Activated naive CD8-positive, alpha-beta T cell treated with anti-CD3 and anti-CD28 coated beads, Interleukin-2, amount 50 U/mL, for 16 hours (primary cell): ENCODE data around the gene ANAPC10.
"Not testable (repeated sequence)": the region's sequence is repeated elsewhere in the genome, so short reads cannot be mapped to it uniquely, and the experiment has no call there.

Experiments
- DNase-seq: peaks from one replicate; pipeline ENCODE4 v3.0.0-alpha.2; 2020; ENCODE audit warnings: low read depth, low spot score

The ANAPC10 gene

DNA sequence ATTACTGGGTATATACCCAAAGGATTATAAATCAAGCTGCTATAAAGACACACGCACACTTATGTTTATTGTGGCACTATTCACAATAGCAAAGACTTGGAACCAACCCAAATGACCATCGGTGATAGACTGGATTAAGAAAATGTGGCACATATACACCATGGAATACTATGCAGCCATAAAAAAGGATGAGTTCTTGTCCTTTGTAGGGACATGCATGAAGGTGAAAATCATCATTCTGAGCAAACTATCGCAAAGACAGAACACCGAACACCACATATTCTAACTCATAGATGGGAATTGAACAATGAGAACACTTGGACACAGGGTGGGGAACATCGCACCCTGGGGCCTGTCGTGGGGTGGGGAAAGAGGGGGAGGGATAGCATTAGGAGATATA, 87.7 kb downstream of the ANAPC10 start:
- not testable (repeated sequence) for DNase-seq

DNA sequence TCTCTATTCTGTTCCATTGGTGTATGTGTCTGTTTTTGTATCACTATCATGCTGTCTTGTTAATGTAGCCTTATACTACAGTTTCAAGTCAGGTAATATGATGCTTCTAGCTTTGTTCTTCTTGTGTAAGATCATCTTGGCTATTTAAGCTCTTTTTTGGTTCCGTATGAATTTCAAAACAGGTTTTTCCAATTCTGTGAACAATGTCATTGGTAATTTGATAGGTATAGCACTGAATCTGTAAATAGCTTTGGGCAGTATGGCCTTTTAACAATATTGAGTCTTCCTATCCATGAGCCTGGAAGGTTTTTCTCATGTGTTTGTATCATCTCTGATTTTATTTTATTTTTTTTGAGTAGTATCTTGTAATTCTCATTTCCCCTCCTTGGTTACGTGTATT, 94.3 kb downstream of the ANAPC10 start:
- DNase-seq = no peak

DNA sequence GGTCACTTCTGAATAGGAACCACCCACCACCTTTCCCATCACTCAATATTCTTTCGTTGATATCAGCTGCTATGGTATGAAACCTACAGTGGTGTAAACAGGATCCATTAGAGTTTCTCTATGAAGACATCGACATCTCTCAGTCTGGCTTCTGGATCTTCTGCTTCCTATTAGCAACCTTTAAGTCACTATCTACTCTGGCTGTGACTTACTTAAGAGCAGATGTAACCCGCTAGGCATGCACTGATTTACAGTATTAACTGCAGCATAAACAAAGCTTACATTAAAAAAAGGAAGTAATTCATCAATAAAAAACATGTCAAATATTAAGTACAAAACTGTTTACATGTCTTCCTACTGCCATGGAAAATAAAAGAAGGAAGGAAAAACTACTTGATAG, 96.4 kb downstream of the ANAPC10 start:
- DNase-seq = no peak

DNA sequence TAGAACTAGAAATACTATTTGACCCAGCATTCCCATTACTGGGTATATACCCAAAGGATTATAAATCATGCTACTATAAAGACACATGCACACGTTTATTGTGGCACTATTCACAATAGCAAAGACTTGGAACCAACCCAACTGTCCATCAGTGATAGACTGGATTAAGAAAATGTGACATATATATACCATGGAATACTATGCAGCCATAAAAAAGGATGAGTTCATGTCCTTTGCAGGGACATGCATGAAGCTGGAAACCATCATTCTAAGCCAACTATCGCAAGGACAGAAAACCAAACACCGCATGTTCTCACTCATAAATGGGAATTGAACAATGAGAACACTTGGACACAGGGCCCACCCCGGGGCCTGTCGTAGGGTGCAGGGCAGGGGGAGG, 97.3 kb downstream of the ANAPC10 start:
- not testable (repeated sequence) for DNase-seq

DNA sequence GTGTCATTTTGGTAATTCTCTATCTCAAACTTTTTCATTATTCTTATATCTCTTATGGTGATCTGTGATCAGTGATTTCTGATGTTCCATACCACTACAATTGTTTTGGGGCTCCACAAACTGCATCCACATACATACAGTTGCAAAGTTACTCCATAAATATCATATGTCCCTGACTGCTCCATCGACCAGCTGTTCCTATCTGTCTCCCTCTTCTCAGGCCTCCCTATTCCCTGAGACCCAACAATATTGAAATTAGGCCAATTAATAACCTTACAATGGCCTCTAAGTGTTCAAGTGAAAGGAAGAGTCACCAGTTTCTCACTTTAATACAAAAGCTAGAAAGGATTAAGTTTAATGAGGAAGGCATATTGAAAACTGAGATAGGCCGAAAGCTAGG, 108.7 kb downstream of the ANAPC10 start:
- no peak for DNase-seq

DNA sequence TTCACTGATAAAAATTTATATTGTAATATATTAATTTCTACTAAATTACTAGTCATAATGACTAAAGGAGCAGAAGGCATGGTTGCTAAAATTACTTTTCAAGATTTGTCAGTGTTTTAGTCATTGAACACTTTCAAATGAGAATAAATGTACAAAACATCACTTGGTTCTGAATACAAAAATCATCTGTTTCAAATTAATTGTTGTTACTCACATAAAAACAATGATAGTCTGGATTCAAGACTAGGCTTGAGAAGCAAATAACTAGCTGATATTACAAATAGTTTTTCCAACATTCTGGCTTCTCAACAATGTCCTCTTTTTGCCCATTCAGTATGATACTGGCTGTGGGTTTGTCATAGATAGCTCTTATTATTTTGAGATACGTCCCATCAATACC, 112.5 kb downstream of the ANAPC10 start:
- DNase-seq = no peak

DNA sequence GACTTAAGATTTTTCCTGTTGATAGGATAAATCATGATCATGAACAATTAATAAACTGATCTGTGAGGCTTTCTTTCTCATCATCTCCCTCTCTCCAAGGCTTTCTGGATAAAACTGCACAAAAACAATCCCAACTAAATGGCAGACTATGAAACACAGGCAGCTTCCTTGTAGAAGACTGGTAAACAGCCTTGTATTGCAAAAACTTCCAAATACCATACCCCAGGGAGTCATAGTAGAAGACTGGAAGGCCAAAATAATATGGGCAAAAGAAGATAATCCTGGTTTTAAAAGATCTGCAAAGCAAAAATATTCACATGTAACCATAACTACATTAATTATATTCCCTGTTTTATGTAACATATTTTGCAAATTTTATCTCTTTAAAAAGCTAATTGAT, 113.0 kb downstream of the ANAPC10 start:
- no peak for DNase-seq

DNA sequence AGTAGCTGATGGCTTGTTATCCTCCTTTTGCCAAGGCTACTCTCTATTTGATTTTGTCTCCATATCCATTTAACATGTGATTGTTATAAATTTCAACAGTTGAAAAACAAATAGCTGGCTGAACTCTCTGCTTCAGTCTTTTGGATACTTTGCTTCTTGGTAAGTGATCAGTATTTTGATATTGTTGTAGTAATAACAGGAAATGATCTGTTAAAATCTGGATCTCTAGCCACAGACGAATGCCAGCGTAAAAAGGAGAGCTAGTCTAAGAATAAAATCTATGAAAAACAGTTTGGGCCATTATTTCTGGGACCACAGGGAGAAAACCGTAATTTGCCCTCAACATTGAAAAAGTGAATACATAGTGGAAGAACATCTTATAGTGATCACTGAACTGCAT, 113.8 kb downstream of the ANAPC10 start:
- DNase-seq = no peak

DNA sequence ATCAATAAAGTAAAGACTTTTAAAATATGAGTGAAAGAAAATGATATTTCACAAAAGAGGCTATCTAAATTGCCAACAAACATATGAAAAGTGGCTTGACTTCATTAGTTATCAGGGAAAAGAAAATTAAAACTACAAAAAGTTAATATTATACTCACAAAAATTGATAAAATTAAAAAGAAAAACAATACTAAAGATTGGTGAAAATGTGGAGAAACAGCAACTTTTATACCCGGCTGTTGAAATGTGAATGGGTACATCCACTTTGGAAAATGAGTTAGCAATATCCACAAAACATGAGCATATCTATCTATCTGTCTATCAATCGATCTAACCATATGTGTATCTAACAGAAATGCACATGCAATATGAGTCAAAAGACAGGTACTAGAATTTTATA, 122.3 kb downstream of the ANAPC10 start:
- no peak for DNase-seq

DNA sequence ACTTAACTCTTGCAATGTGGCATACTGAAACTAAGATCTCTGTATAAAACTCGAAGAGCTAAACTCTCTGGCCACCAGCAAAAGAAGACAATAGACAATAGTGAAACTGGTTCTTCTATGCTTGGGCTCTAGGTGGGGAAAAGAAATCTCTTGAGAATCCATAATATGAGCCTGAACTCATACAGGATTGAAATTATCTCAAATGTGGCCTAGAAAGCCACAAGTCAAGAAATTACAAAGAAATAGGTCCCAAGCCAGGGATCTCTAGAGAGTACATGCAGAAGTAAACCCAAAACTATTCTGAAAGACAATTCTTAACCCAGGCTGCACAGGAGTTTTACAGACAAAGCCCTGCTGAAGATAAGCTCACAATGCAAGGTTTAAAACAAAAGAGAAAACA, 127.4 kb downstream of the ANAPC10 start:
- DNase-seq = no peak

DNA sequence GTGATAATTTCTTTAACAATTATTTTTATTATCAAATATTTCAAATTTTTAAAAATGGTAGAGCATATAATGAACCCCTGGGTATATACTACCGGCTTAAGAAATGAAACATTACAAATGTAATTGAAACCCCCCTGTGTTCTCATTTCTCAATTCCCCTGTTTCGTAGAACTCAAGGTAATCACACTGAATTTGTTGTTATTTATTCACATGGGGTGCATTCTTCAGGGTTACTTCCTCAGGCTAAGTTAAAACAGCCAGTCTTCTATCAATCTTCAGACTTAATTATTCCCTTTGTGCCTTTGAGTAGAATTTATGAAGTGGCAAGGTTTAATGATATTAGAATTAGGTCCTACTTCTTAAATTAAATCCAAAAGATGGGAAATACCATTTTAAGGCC, 128.2 kb downstream of the ANAPC10 start:
- no peak for DNase-seq

DNA sequence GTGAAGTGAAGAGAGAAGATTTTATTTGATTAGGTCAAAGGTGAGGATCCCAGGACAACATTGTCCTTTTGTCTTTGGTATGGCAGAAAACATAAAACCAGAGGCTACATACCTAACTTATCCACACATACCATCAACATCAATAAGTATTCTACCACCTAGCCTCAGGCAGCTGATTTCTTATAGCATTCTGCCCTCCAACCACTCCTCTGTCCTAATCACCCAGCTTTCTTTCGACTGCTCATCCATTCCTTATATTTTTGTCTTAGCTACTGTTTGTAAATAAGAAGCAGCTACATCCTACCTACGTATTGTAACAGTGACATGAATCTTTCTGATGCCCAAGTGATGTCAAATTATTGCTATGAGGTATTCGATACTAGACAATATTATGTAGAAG, 129.4 kb downstream of the ANAPC10 start:
- no peak for DNase-seq

DNA sequence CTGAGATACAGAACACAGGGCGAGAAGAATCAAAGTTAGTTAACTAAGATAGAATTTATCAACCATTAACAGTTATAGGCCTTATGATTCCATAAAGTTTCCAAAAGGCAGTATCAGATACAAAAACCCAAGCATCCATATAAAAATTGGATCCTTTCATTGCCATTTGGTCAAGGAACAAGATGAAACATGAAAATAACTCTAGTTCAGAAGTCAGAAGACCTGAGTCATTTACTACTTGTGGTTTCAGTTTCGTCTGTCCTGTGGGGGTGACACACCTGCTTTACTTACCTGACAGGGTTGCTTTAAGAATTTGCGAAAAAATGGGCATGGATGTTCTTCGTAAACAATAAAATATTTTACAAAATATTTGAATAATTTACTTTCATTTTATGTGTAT, 130.8 kb downstream of the ANAPC10 start:
- no peak for DNase-seq

DNA sequence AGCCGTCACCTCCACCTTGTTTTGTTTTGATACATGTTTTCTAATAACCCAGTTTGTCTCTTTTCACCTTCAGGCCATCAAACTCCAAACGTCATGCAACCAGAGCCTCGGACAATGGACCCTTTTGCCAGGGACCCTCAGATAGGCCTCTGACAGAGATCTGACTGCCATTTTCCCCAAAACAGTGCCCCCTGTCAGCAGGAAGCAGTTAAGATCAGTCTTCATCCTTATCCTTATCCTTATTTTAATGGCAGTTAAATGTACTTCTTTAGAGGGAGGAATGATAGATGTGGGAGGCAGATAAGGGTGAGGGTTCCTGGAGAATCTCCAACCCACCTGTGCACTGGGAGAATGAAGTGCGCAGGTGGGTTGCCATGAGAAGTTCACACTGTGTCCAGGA, 135.7 kb downstream of the ANAPC10 start:
- DNase-seq = no peak

DNA sequence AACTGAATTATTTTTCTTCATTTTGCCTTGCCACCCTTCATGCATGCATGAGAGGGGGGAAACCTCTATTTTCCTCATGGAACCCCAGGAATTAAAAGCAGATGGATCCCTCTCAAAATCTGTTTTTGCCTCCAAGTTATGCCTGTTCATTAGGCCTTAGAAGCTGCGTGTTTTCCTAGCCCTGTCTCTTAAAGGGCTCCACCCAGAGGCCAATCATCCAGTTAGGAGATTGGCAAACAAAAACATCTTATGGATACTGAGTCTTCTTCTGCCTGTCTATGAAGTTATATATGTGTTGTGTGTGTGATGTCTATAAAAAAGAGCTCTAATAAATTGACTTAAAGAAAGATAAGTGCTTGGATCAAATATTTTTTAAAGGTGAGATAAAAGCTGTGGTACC, 142.9 kb downstream of the ANAPC10 start:
- DNase-seq = no peak

DNA sequence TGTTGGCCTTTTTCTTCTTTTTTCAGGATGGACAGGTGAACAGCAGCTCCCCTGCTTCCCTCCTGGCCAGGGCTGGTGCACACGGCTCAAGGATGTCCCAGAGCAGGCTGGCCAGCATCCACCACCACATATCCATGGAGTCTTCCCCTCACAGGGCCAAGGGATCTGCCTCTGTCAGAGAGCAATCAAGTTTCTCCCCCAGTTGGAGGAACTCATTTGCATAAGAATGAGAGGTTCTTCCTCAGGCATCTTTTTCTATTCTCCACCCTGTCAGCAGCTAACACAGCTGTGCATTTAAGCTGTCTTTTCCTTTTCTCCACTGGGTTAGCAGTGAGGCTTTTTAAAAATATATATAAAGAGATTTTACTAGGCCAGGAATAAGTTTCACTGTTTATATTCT, 143.8 kb downstream of the ANAPC10 start:
- DNase-seq = no peak

DNA sequence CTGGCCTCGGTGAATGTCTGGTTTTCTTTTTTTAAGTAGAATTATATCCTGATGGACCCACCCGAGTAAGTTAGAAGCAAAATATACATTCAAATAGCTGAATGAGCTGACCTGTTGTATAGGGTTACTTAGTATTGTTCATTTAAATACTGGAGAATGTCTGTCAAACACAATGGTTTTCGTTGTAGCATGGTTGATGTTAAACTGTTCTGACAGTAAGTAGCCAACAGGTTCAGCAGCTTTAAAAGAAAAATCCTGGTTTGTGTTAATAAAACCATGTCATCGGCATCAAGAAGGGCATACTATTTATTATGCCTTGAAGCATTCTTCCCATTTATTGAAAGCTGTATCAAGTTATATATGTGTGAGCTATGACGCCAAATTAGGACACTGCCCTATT, 149.6 kb downstream of the ANAPC10 start:
- DNase-seq = no peak

DNA sequence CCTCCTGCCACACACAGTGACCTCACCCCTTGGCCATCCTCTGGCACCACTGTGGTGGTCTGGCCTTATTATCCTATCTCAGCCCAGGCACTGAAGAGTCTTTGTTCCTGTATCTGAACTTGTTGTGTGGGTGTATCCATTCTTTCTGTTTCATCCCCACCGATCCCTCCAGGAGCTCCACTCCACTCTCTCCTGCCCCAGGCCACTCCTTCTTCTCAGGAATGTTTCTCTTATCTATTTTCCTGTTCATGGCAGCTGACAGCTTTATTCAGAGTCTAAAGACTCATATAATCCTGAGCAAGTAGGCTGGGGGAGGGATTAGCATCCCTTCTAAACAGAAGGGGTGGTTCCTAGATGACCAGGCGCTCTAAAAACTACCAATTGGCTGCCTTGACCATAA, 150.0 kb downstream of the ANAPC10 start:
- no peak for DNase-seq
